ENCODE data around the gene SNAP23. TPM values are rescaled to one million over a fixed set of nuclear protein-coding genes. Genes with fewer than 3 reads are reported as not detected.

SNAP23 gene
- total RNA-seq, 4 donors from 2014 or later, result 79.1 to 155 (median 84.2) TPM

DNA sequence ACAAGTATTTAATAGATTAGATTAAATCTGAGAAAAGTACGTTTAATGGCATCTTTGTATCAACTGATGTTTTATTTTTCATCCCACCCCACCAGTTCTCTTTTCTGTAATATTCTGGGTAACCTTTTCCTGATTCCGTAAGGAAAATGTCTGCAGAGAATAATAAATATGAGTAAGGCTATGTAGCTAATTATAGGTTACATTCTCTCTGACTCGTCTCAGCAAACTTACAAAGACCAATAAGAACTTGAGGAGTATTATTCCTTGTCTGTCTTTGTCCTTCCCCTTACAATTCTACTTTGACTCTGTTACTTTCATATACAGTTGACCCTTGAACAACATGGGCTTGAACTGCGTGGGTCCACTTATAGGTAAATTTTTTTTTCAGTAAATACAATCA is 12.1 kb downstream of the SNAP23 start:
- Histone ChIP-seq H3K4me1 (peaks cover 9 to 20% of the 10 kb centered on the region in 2 donors), H3K36me3 (no peaks in the 10 kb centered on the region), H3K27ac (peak overlapping the region; percentile 82 to 92), H3K9me3 (no peaks in the 10 kb centered on the region), H3K27me3 (no peaks in the 10 kb centered on the region), H3K4me3 (no peak overlapping the region)
- no peak for DNase-seq
- intact Hi-C loops (cut with DNase I; ENCODE audit: low total_unique reads), result no loop called here
- TF ChIP-seq POLR2A (IDR thresholded peaks at IDR 0.05) (no peak), CTCF (IDR thresholded peaks at IDR 0.05) (no peak)

DNA sequence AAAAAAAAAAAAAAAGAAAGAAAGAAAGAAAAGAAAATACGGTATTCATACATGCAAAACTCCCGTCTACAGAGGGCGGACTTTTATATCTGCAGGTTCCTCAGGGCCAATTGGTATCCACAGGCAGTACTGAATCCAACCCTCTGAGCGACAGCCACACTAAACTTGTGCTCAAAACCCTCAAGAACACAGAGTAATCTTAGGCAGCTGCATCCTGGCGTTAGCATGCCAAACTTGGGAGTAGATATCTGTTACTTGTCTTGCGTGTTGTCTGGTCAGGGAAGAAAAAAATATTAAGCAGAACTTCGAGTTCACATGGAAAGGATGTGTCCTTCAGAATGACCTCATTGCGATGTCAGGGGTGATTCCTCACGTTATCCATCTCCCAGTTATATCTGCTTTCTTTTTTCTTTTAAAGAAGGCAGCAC is 12.8 kb downstream of the SNAP23 start:
- peaks cover 9 to 20% of the 10 kb centered on the region in 2 donors for H3K4me1 ChIP-seq
- H3K27me3 ChIP-seq, result no peaks in the 10 kb centered on the region
- no peaks in the 10 kb centered on the region for H3K36me3 ChIP-seq
- DNase-seq, result peak; percentile 62 to 76
- peak overlapping the region; percentile 82 to 92 for H3K27ac ChIP-seq
- TF ChIP-seq POLR2A (IDR thresholded peaks at IDR 0.05), result peak; percentile 17 to 37
- TF ChIP-seq CTCF (IDR thresholded peaks at IDR 0.05), result peak in 1 of 4 experiments; percentile 5
- intact Hi-C loops (cut with DNase I; ENCODE audit: low total_unique reads), result no loop called here
- H3K9me3 ChIP-seq, result no peaks in the 10 kb centered on the region
- no peak overlapping the region for H3K4me3 ChIP-seq

GRCh38 chr15:42510258-42511006 is 15.0 kb downstream of the SNAP23 start:
- intact Hi-C loops (cut with DNase I; ENCODE audit: low total_unique reads), result no loop called here
- Histone ChIP-seq H3K4me1 (peaks cover 0 to 14% of the 10 kb centered on the region in 2 donors), H3K4me3 (peak overlapping the region in 1 of 2 donors; percentile 16), H3K9me3 (no peaks in the 10 kb centered on the region), H3K27me3 (no peaks in the 10 kb centered on the region), H3K27ac (peak overlapping the region; percentile 82 to 92), H3K36me3 (no peaks in the 10 kb centered on the region)
- TF ChIP-seq POLR2A (IDR thresholded peaks at IDR 0.05), result no peak
- TF ChIP-seq CTCF (IDR thresholded peaks at IDR 0.05), result no peak
- no peak for DNase-seq

- Histone ChIP-seq H3K9me3 (no peaks in the 10 kb centered on the region), H3K4me3 (peak overlapping the region in 1 of 2 donors; percentile 16), H3K36me3 (no peaks in the 10 kb centered on the region), H3K27ac (peak overlapping the region; percentile 82 to 92), H3K27me3 (no peaks in the 10 kb centered on the region), H3K4me1 (peaks cover 0 to 13% of the 10 kb centered on the region in 2 donors)
- TF ChIP-seq POLR2A (IDR thresholded peaks at IDR 0.05) (no peak), CTCF (IDR thresholded peaks at IDR 0.05) (no peak)
- intact Hi-C loops (cut with DNase I; ENCODE audit: low total_unique reads), result no loop called here
- no peak for DNase-seq
These were observed 15.6 kb downstream of the SNAP23 start for GRCh38 chr15:42511007-42511391.

- H3K27me3 ChIP-seq, result no peaks in the 10 kb centered on the region
- H3K4me3 ChIP-seq, result no peak overlapping the region
- H3K4me1 ChIP-seq, result no peaks in the 10 kb centered on the region
- H3K9me3 ChIP-seq, result no peaks in the 10 kb centered on the region
- no peak for TF ChIP-seq CTCF (IDR thresholded peaks at IDR 0.05)
- TF ChIP-seq POLR2A (IDR thresholded peaks at IDR 0.05), result no peak
- no peak overlapping the region for H3K27ac ChIP-seq
- intact Hi-C loops (cut with DNase I; ENCODE audit: low total_unique reads), result no loop called here
- H3K36me3 ChIP-seq, result no peaks in the 10 kb centered on the region
- no peak for DNase-seq
These were observed 27.9 kb downstream of the SNAP23 start for GRCh38 chr15:42523331-42523730.
